D721Med (cell line): Measurements from ENCODE around the gene NINL.
A peak's percentile ranks its signal among the peaks of the same experiment; 100 is the strongest.

Experiments used
- DNase-seq: peaks from one replicate; pipeline ENCODE4 v3.0.0; 2011; ENCODE audit warnings: low spot score; ENCODE audit not compliant: insufficient read length
- FAIRE-seq: peaks from 2 replicates; lab custom pipeline; 2011; peaks lifted over from hg19 to GRCh38; lab: Jason Lieb, UNC
- CTCF ChIP-seq: IDR thresholded peaks from 2 replicates; pipeline ENCODE4 v1.5.1; 2012; ENCODE audit warnings: mild to moderate bottlenecking, control low read depth; ENCODE audit not compliant: insufficient read depth; ENCODE audit errors: missing control alignments

Gene NINL

GRCh38 chr20:25623736-25624499 is 38.6 kb upstream of the NINL start, which contains the start of gene NANP:
Gene NANP, minus strand, starts transcription at chr20:25624014. Its CDS starts 66 bp downstream, at chr20:25623948.
- DNase-seq (peak; percentile 36), FAIRE-seq (no peak)
- no peak for TF ChIP-seq CTCF

GRCh38 chr20:25623225-25623735 is 37.9 kb upstream of the NINL start:
- DNase-seq (no peak), FAIRE-seq (no peak)
- no peak for TF ChIP-seq CTCF

- no peak for DNase-seq
- FAIRE-seq = no peak
- TF ChIP-seq CTCF = no peak
Observed at GRCh38 chr20:25622450-25623224, 37.3 kb upstream of the NINL start.

GRCh38 chr20:25622049-25622448 is 36.7 kb upstream of the NINL start:
- no peak for DNase-seq
- TF ChIP-seq CTCF = no peak
- no peak for FAIRE-seq

- no peak for TF ChIP-seq CTCF
- FAIRE-seq = no peak
- DNase-seq = no peak
Observed at GRCh38 chr20:25619514-25619913, 34.2 kb upstream of the NINL start.

GRCh38 chr20:25608774-25609173 is 23.4 kb upstream of the NINL start:
- FAIRE-seq = no peak
- no peak for DNase-seq
- no peak for TF ChIP-seq CTCF
